ENCODE results near the gene HSD17B1.

HSD17B1 gene

DNA sequence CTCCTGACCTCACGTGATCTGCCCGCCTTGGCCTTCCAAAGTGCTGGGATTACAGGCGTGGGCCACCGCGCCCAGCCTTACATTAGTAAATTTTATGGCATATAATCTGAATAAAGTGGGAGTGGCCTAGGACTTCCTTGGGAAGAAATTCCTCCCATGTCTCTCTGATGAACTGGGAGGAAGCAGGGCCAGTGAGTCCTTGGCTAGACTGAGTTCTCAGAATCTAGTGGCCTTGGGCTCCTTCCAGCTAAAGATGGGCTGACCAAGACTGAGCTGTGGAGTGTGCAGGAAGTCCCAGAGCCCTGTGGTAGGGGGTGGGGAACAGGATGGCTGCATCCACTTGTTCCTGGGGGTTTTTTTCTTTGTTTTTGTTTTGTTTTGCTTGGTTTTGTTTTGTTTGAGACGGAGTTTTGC lies 26.7 kb upstream of the HSD17B1 start:
- TF ChIP-seq, protein P1, sequence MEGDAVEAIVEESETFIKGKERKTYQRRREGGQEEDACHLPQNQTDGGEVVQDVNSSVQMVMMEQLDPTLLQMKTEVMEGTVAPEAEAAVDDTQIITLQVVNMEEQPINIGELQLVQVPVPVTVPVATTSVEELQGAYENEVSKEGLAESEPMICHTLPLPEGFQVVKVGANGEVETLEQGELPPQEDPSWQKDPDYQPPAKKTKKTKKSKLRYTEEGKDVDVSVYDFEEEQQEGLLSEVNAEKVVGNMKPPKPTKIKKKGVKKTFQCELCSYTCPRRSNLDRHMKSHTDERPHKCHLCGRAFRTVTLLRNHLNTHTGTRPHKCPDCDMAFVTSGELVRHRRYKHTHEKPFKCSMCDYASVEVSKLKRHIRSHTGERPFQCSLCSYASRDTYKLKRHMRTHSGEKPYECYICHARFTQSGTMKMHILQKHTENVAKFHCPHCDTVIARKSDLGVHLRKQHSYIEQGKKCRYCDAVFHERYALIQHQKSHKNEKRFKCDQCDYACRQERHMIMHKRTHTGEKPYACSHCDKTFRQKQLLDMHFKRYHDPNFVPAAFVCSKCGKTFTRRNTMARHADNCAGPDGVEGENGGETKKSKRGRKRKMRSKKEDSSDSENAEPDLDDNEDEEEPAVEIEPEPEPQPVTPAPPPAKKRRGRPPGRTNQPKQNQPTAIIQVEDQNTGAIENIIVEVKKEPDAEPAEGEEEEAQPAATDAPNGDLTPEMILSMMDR (IDR thresholded peaks at IDR 0.05; ENCODE audit: low read depth, low read length) = no peak
- no peak for DNase-seq (ENCODE audit: extremely low read depth, low read depth)

DNA sequence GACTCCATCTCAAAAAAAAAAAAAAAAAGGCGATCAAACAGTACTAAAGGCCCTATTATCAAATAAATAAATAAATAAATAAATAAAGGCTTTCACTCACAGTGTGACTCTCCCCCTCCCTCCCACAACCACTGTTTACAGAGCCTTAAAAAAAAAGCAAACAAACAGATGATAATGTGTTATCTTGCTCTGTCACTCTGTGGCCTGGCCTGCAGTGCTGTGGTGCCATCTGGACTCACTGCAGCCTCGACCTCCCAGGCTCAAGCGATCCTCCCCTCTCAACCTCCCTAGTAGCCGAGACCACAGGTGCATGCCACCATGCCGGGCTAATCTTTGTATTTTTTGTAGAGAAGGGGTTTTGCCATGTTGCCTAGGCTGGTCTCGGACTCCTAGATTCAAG lies 24.8 kb upstream of the HSD17B1 start:
- DNase-seq (ENCODE audit: extremely low read depth, low read depth) = no peak
- TF ChIP-seq, protein P1 (IDR thresholded peaks at IDR 0.05; ENCODE audit: low read depth, low read length) = no peak

DNA sequence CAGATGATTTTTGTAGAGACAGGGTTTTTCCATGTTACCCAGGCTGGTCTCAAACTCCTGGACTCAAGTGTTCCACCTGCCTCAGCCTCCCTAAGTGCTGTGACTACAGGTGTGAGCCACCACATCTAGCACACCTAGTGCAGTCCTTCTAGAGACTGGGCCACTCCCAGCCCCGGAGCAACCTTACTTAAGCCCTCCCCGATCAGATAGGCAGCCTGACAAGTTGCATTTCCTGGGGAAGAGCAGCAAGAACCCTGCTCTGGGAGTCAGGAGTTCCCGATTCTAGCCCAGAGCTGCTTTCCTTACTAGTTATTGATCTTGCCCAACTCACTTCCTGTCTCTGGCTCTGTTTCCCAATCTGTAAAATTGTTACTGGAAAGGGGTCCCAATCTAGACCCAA lies 23.7 kb upstream of the HSD17B1 start:
- no peak for DNase-seq (ENCODE audit: extremely low read depth, low read depth)

DNA sequence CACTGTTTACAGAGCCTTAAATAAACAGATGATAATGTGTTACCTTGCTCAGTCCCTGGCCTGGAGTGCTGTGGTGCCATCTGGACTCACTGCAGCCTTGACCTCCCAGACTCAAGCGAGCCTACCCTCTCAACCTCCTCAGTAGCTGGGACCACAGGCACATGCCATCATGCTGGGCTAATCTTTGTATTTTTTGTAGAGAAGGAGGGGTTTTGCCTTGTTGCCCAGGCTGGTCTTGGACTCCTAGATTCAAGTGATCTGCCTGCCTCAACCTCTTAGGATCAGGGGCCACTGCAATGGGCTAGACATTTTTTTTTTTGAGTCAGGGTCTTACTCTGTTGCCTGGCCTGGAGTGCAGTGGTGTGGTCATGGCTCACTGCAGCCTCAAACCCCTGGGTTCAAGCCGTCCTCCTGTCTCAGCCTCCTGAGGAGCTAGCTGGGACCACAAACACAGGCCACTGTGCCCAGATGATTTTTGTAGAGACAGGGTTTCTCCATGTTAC lies 21.7 kb upstream of the HSD17B1 start:
- TF ChIP-seq, protein P1 (IDR thresholded peaks at IDR 0.05; ENCODE audit: low read depth, low read length) = no peak
- no peak for DNase-seq (ENCODE audit: extremely low read depth, low read depth)

More for the DNA sequence above, 23.7 kb upstream of the HSD17B1 start:
- TF ChIP-seq, protein P1 (IDR thresholded peaks at IDR 0.05; ENCODE audit: low read depth, low read length) = no peak

DNA sequence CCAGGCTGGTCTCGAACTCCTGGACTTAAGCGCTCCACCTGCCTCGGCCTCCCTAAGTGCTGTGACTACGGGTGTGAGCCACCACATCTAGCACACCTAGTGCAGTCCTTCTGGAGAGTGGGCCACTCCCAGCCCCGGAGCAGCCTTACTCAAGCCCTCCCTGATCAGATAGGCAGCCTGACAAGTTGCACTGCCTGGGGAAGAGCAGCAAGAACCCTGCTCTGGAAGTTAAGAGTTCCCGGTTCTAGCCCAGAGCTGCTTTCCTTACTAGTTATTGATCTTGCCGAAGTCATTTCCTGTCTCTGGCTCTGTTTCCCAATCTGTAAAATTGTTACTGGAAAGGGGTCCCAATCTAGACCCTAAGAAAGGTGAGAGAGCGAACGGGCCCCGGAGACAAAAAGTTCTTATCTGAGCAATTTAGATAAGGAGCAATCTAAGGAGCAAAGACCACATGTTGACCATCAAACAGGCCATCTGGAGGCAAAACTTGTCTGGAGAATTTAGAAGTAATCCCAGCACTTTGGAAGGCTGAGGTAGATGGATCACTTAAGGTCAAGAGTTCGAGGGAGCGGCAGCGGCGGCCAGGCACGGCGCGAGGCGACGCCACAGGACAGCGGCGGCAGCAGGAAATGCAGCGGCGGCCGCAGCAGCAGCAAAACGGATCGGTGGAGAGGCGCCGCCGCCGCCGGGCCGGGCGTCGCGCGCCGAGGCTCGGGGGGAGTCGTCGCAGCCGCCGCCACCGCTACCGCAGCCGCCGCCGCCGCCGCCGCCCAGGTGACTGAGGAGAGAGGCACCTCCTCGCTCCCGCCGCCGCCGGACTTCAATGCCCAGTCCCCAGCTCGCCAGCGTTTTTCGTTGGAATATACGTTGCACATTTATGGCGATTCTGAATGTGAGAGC lies 21.0 kb upstream of the HSD17B1 start:
- no peak for DNase-seq (ENCODE audit: extremely low read depth, low read depth)
- TF ChIP-seq, protein P1 (IDR thresholded peaks at IDR 0.05; ENCODE audit: low read depth, low read length) = peak; percentile 35

DNA sequence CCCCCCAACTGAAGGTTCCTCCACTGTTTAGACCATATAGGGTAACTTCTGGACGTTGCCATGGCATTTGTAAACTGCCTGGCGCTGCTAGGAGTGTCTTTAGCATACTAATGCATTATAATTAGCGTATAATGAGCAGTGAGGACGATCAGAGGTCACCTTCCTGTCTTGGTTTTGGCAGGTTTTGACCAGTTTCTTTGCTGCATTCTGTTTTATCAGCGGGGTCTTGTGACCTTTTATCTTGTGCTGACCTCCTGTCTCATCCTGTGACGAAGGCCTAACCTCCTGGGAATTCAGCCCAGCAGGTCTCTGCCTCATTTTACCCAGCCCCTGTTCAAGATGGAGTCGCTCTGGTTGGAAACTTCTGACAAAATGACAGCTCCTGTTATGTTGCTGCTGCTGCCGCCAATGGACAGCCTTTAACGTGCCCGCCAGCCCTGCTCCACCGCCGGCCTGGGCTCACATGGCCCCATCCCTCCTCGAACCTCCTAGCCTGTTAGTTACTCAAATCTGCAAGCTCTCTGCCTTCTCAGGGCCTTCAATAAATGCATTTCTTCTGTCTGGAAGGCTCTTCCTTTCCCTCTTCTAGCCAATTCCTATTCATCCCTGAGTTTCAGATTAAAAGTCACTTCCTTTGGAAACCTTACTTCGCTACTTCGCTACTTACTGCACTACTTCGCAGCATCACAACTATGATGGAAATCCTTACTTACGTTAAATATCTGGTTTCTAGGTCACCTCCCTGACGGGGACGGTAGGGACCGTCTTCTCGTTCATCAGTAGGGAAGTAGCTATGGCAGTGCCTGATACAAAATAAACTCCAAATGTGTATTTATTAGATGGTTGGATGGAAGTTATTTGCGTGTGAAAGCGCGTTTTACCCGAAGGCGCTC lies 17.3 kb upstream of the HSD17B1 start:
- DNase-seq (ENCODE audit: extremely low read depth, low read depth) = no peak
- TF ChIP-seq, protein P1 (IDR thresholded peaks at IDR 0.05; ENCODE audit: low read depth, low read length) = no peak
